GM21515 (cell line): ENCODE measurements around the gene LDAH.

Experiments
- ATAC-seq: cut with Tn5 transposase; IDR thresholded peaks from one replicate; pipeline ENCODE4 v1.9.1; 2021; ENCODE audit not compliant: unreplicated experiment

Gene LDAH

GRCh38 chr2:20781656-20782265, 41.1 kb downstream of the LDAH start:
- ATAC-seq, result peak; percentile 71

DNA sequence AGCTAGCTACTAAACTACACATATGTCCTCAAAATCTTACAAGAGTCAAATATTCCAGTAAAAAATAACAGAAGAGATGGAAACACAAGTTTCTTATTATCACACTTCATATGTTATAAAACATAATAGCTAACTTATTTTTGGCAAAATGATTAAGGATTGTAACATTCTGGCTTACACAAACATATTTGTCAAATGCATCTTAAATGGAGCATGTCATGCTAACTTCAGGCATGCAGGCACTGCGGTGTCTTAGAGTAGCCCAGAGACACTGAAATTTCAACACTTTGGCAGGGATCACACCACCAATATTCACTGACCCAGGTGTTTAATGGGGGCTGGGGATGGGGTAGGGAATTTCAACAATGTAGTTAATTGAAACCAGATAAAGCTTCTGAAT, 51.6 kb downstream of the LDAH start:
- ATAC-seq, result no peak

- ATAC-seq, result no peak
Measured at GRCh38 chr2:20766798-20767644, 55.9 kb downstream of the LDAH start.

GRCh38 chr2:20766213-20766612, 56.7 kb downstream of the LDAH start:
- ATAC-seq, result no peak

- ATAC-seq, result no peak
Measured at GRCh38 chr2:20762945-20763683, 59.8 kb downstream of the LDAH start.

DNA sequence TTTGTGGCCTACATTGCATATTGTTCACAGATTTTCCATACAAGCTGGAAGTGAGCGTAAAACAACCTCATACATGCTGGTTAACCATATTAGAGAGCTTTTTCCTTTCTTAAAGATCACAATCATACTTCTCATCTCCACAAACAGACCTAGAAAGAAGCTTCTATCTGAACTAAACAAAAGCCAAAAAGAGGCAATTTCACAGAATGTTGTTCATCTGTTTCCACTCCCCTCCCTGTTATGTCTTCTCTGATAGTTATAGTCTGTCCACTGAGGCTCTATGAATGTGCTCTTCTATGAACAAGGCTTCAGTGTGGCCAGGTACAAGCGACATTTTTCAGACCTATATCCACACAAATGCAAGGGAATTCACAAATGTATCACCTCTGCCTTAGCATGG, 63.4 kb downstream of the LDAH start:
- no peak for ATAC-seq

DNA sequence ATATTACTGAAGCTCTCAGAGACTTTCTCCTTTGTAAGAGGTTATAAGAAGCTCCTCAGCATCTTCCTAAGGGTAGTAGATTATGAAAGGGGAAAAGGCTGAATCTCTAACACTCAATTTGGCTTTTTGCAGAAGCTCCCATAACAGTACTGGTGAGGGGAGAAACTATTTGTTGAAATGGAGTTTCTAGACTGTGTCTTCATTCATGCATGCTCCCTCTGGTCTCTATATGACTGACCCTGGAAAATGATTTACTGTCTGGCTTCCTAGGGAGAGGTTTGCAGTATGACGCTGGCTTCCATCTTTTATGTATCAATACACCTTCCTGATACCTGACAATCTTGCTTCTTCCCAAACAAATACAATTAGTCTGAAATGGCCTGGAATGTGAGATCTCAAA, 63.9 kb downstream of the LDAH start:
- ATAC-seq, result peak; percentile 72

DNA sequence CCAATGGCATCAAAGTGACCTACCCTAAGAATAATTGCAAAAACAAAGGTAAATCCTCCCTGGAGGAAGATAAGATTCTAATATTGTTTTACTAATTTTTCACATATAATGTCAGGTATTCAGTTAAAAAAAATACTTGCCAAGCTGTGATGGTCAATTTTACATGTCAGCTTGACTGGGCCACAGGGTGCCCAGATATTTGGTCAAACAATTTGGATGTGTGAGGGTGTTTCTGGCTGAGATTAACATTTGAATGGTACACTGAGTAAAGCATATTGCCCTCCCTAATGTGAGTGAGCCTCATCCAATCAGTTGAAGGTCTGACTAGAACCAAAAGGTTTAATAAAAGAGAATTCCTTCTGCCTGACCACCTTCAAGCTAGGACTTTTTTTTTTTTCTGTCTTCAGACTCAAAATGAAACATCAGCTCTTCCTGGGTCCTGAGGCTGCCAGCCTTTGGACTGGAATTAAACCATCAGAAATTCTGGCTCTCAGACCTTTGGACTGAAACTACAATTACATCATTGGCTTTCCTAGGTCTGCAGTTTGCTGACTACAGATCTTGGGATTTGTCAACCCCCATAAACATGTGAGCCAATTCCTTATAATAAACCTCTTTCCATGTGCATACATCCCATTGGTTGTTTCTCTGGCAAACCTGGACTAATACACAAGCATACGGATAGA, 65.4 kb downstream of the LDAH start:
- no peak for ATAC-seq

DNA sequence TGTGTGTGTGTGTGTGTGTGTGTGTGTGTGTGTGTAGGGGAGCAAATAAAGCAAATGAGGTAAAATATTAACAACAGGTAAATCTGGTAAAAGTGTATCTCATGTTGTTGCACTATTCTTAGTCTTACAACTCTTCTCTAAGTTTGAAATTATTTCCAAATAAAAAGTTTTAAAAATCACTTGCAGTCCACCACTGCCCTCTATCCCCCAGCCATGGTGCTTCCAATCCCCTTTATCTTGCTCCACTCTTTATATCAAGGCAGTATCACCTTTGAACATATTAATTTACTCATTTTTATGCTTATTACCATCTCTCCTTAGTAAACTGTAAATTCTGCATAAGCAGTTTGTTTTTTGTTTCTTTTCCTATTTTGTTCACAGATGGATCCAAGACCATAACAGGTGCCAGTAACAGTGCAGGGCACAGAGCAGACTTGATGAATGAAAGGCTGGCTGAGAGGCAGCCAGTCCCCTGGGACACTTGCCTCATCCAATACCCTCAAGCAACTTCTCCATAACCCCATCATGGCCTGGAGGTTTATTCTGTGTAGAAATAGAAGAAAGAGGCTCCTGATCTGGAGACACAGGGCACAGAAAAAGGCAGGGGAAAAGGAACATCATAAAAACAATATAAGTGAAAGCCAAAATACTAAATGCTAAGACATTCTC, 67.6 kb downstream of the LDAH start:
- ATAC-seq, result no peak

GRCh38 chr2:20752293-20752692, 70.6 kb downstream of the LDAH start:
- no peak for ATAC-seq

GRCh38 chr2:20747317-20747716, 75.6 kb downstream of the LDAH start:
- no peak for ATAC-seq

GRCh38 chr2:20745924-20746555, 76.9 kb downstream of the LDAH start:
- ATAC-seq, result no peak

DNA sequence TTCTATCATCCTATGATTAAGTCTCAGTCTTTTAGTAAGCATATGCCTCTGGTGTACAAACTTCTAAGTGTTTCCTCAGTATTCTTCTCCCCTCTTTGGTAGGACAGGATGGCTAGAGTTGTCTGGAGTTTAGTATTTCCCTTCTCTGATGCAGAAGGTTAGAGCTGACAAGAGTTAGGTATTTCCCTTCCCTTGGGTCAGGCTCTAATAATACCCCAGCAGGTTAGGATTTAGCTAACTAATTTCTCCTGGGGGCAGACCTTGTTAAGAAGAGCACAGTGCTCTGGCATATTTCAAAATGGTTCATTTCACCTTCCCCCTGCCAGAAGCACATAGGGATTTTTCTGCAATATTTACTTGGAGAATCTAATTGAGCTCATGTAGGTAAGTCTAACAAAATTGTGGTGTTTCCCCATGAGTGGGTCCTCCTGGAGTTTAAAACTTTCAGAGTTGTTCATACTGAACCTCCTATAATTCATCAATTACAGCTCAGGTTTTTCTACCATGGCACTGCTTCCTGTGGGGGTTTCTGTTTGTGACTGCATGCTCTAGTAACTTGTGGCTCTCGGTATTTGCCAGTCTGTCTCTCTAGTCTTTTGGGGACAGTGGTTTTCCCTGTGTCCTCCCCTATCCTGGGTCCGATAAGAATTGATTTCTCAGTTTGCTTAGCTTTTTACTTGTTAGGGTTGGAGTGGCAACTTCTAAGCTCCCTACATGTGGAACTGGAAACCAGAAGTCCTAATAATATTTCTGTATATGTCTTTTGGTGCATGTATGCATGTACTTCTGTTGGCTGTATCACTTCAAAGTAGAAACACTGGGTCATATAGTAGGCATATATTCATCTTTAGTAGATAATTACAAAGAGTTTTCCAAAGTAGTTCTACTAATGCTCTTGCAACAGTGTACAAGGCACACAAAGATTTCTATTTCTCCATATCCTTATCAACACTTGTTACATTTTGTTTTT, 78.2 kb downstream of the LDAH start:
- ATAC-seq, result peak; percentile 86

DNA sequence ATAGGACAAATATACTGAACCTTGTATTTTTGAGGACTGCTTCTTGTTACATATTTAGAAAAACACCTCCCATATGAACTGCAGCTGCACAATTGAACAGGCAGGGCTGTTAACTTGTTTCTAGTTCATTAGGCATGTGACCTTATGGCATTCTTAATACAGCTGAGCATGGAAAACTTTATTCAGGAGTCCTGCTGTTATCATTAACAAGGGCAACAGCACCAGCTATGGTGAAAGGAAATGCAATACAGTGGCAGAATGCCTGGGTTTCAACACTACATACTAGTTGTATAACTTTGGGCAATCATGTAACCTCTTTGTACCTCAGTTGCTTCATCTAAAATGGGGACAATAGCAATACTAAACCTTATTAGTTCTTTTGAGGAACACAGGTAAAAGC, 84.1 kb downstream of the LDAH start:
- no peak for ATAC-seq

DNA sequence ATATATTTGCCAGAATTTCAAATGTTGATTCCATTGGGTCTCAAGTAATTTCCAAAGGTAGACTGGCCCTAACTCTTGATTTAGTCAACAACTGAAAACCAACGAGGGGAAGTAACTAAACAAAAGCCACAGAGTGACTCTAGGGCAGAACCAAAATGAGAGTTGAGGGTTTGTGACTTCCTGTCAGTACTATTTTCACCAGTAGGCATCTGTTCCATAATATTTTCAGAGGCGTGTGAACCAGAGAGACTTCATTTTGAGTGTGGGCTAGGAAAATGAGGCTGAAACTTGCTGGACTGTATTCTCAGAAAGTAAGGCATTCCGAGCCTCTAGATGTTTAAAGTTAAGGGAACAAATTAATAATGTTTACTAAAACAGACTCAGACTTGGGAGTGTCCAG, 85.4 kb downstream of the LDAH start:
- ATAC-seq, result peak; percentile 96

DNA sequence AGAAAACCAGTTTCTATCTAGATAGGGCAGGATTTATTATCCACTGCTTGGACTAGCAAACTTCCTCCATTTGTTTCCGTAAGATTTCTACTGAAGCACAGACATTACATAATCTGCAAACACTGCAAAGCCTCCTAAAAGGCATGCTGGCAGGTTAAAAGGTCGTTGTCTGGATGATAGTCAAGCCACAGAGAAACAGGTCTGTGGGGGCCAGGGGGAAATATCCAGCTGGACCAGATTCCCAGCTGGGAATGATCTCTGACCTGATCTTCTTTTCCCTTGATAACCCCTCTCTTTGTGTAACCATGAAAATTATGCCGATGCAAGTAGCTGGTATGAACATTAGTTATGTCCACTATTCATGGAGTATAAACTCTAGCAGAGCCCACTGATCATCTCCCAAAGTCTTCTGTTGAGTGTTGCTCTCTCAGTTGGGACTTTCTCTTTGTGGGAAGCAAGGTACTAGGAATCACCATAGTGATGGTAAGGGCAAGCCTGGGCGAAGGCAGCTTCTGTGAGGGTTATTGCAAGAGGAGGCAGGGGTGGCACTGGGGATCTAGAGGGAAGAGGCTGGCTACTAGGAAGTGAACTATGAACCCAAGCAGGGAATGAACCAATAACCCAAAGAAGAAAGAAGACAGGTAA, 94.7 kb downstream of the LDAH start:
- ATAC-seq, result no peak

GRCh38 chr2:20726913-20727312, 96.0 kb downstream of the LDAH start:
- ATAC-seq, result no peak

- no peak for ATAC-seq
Measured at GRCh38 chr2:20725782-20726181, 97.1 kb downstream of the LDAH start.
